D721Med (cell line): ENCODE results near the gene DPEP3.

Source experiments
- DNase-seq: peaks from one replicate; pipeline ENCODE4 v3.0.0; 2011; ENCODE audit warnings: low spot score; ENCODE audit not compliant: insufficient read length
- FAIRE-seq: peaks from 2 replicates; lab custom pipeline; 2011; peaks lifted over from hg19 to GRCh38; lab: Jason Lieb, UNC
- TF ChIP-seq, protein P1 (sequence below): IDR thresholded peaks from 2 replicates; pipeline ENCODE4 v1.5.1; 2012; ENCODE audit warnings: mild to moderate bottlenecking, control low read depth; ENCODE audit not compliant: insufficient read depth; ENCODE audit errors: missing control alignments

Gene DPEP3

DNA sequence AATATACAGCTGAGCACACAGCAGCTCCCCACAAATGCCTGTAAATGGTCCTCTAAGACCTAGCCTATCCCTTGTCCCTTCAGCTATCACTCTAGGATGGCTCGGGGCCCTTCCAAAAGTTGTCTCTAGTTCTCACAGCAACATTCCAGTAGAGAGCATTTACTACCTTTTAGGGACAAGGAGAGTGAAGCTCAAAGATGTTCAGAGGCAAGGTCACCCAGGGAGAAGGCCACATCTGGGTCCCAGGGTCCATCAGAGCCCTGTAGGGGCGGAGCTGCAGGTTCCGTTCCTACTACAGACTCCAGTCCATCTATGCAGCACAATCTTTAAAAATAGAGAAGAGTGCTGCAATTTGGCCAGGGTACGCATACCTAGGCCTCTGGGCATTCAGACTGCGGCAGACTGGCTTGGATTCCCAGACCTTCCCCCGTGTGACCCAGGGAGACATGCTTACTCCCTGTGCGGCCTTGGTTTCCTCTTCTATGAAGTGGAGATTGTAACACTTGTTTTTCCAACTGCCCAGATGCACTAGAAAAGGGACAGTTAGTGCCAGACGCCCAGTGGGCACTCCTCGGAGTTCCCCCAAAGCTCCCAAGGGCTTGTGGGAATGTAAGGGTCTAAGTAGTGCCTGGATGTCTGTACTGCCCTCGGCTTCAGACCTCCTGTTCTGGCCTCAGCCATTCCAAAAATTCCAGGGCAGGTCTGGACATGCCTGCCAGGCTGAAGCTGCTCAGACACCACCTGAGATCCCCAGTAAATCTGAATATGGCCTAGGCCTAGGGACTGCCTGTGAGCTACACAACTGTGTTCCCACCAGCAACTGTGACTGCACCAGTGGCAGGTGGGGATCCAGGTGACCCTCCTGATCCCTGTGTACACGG, 14.4 kb downstream of the DPEP3 start:
- DNase-seq (no peak), FAIRE-seq (no peak)
- TF ChIP-seq, protein P1, sequence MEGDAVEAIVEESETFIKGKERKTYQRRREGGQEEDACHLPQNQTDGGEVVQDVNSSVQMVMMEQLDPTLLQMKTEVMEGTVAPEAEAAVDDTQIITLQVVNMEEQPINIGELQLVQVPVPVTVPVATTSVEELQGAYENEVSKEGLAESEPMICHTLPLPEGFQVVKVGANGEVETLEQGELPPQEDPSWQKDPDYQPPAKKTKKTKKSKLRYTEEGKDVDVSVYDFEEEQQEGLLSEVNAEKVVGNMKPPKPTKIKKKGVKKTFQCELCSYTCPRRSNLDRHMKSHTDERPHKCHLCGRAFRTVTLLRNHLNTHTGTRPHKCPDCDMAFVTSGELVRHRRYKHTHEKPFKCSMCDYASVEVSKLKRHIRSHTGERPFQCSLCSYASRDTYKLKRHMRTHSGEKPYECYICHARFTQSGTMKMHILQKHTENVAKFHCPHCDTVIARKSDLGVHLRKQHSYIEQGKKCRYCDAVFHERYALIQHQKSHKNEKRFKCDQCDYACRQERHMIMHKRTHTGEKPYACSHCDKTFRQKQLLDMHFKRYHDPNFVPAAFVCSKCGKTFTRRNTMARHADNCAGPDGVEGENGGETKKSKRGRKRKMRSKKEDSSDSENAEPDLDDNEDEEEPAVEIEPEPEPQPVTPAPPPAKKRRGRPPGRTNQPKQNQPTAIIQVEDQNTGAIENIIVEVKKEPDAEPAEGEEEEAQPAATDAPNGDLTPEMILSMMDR, result no peak

DNA sequence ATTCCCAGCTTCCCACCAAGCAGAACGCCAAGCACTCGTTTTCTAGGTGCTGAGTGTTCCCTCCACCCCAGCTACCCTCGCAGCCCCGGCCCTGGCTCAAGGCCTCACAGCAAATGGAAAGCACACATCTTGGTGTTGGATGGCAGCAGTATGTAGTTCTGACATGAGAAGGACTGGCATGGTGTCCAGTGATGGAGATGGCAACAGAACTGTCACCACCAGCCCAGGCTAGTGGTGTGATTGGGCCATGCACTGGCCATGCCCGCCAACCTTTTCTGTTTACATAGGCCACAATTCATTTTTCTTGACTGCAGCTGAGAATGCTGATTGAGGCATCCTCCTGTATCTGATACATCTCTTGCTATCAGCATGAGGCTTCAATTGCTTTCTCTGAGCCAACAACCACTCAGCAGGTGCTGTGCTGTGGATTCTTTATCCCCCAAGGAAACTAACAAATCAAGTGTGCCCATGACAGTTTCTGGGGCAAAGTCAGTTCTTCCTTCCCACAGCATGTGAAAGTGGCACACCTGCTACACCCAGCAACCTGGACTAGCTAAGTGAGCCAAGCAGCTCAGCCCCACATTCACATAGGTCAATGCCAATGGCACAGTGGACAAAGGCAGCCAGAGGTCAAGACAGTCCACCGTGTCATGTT, 15.7 kb downstream of the DPEP3 start:
- DNase-seq (no peak), FAIRE-seq (no peak)
- TF ChIP-seq, protein P1, result no peak

DNA sequence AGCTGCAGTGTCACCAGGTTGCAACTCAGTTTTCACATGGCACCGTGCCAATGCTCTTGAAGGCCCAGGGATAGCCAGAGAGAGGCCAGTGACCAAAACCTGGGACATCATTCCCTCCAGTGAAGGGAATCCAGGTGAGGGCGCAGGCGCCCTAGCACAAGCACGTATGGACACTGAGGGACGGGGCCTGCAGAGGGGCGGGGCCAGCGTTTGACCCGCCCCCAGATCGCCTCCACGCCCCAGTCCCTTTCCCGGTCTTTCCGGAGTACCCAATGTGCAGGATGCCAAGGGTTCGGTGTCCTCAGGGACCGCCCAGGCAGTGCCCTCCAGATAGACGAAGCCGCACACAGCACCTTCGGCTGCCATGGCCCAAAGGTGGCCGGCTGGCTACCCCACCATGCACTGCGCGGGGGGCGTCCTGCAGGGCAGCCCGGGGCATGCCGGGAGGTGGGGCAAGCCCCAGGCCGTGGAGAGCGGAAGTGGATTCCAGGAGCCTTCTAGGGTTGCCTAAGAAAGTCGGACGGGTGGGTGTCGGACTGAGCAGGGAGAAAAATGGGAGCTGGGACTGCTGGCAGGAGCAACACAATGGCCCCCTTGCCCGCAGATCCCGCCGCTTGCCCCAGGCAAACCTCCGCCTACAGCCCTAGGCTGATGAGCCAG, 16.5 kb downstream of the DPEP3 start:
- TF ChIP-seq, protein P1, result no peak
- DNase-seq (no peak), FAIRE-seq (no peak)

DNA sequence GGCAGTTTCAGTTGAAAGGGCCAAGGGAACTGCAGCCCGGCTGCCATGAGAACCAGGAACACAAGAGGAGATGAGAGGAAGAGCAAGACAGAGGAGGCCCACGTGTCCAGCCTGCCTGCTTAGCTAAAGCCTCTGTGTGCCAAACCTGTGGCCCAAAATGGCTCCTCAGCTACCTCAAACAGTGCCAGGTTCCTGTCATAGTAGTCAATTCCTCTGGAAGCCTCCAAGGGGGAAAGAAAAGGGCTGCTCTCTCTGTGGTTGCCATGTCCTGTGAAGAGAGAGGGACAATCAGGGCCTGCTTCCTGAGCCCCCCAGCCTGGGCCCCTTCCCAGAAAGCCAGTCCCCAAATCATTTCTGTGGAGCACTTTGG, 17.0 kb downstream of the DPEP3 start:
- DNase-seq, result no peak
- FAIRE-seq, result no peak
- TF ChIP-seq, protein P1, result no peak

DNA sequence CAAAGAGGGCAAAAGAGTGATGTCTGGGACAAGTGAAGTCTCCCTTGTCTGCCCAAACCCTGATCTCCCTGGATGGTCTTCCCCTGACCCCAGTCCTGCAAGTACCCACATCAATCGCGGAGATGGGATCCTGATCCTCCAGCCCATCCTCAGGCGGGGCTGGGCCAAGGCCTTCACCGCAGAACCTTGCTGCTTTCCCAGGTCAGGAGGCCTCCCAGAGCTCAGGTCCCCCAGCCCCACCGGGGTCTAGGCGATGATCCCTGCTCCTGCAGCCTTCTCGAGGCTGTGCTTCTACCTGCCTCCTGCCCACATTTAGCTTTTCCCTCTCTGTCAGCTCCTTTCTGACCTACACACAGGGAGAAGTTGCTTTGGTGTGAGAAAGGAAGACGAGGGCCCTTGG, 18.2 kb downstream of the DPEP3 start:
- DNase-seq, result no peak
- TF ChIP-seq, protein P1, result no peak
- FAIRE-seq, result no peak

DNA sequence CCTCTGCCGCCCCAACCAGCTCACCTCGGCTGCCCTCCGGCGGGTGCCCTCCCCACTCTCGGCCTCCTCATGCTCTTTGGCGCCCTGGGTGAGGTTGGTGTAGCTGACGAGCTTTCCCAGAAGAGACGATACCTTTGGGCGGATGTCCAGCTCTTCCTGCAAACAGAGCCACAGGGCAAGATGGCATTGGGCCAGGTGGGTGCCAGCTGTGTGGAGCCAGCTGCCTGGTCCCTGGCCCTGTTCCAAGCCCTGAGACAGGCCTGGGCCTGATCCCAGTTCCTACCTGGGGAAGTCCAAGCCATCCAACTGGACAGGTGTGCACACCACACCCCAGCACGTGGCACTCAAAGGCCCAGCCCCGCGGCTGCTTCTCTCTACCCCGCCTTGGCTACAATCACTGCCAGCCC, 18.7 kb downstream of the DPEP3 start:
- TF ChIP-seq, protein P1, result no peak
- FAIRE-seq (no peak), DNase-seq (no peak)
